ENCODE results near the gene SEC14L5.

The SEC14L5 gene

DNA sequence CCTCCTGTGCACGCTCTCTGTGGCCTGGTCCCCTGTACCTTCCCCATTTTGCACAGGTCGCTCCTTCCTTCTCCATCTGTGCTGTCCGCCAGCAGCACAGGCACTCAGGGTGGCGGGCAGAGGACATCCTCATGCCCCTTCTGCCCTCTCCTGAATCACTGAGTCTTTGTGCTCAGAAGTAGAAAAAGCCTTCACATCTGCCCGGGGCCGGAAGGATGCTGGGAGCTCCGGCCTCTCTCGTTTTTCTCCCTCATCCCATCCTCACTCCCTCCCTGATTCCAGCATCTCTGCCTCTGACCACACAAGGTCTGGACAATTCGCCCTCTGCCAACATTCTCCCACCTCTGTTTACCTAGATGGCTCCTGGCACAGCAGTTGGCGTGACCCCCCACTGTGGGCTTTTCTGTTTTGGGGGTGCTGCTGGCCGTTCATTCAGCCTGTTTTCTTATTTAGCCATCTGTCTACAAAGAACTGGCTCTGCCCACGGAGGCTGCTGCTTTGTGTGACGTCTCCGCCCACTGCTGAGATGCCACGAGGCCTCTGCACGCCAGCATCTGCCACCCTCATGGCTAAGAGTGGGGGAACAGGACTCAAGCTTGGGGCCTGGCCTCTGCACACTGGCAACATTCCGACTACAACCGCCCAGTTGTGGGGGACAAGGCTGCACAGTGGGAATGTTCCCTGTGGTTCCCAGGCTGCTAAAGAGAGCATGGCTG, 36.7 kb downstream of the SEC14L5 start:
- H3K9ac ChIP-seq (ENCODE audit: low read depth, low read length, poor library complexity, severe bottlenecking), result no peak overlapping the region
- no peaks in the 10 kb centered on the region for H3K4me1 ChIP-seq (ENCODE audit: insufficient read depth, low read length, poor library complexity, severe bottlenecking)
- no peaks in the 10 kb centered on the region for H3F3A ChIP-seq (ENCODE audit: low read depth)
- no peak overlapping the region for H3K4me2 ChIP-seq (ENCODE audit: low read depth, low read length, poor library complexity, severe bottlenecking)
- H2AFZ ChIP-seq (ENCODE audit: low read length), result no peak overlapping the region
- H3K9me3 ChIP-seq (ENCODE audit: insufficient read depth, low read depth, low read length), result no peaks in the 10 kb centered on the region
- H3K9me2 ChIP-seq (replicated peaks; ENCODE audit: low read depth, low read length), result no peaks in the 10 kb centered on the region
- H3K27me3 ChIP-seq (ENCODE audit: insufficient read depth, low read length, poor library complexity, severe bottlenecking), result no peaks in the 10 kb centered on the region
- no peaks in the 10 kb centered on the region for H3K79me2 ChIP-seq (ENCODE audit: insufficient read depth, low read length)
- no peaks in the 10 kb centered on the region for H3K36me3 ChIP-seq (ENCODE audit: insufficient read depth, low read length)
- TF ChIP-seq, protein P1, sequence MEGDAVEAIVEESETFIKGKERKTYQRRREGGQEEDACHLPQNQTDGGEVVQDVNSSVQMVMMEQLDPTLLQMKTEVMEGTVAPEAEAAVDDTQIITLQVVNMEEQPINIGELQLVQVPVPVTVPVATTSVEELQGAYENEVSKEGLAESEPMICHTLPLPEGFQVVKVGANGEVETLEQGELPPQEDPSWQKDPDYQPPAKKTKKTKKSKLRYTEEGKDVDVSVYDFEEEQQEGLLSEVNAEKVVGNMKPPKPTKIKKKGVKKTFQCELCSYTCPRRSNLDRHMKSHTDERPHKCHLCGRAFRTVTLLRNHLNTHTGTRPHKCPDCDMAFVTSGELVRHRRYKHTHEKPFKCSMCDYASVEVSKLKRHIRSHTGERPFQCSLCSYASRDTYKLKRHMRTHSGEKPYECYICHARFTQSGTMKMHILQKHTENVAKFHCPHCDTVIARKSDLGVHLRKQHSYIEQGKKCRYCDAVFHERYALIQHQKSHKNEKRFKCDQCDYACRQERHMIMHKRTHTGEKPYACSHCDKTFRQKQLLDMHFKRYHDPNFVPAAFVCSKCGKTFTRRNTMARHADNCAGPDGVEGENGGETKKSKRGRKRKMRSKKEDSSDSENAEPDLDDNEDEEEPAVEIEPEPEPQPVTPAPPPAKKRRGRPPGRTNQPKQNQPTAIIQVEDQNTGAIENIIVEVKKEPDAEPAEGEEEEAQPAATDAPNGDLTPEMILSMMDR (conservative IDR thresholded peaks at IDR 0.05; ENCODE audit: low read length), result no peak
- TF ChIP-seq EZH2phosphoT487 (IDR thresholded peaks at IDR 0.05; ENCODE audit: borderline replicate concordance), result no peak
- no peak overlapping the region for H3K4me3 ChIP-seq (ENCODE audit: low read length, poor library complexity, severe bottlenecking)
- no peaks in the 10 kb centered on the region for H4K20me1 ChIP-seq (ENCODE audit: insufficient read depth, low read length, poor library complexity, severe bottlenecking)

DNA sequence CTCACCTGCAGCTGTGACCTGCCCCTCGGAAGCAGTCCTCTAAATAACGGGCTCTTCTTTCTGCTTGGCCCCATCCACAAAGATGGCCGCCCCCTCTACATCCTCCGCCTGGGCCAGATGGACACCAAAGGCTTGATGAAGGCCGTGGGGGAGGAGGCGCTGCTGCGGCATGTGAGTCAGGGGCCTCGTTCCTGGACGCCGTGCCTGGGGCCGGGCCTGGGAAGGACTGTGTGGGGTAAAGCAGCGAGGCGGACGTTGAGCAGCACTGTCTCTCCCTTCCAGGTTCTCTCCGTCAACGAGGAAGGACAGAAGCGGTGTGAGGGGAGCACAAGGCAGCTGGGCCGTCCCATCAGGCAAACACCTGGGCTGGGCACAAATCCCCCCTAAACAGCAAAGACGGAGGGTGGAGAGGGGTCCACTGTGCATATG, 42.5 kb downstream of the SEC14L5 start:
- Histone ChIP-seq H3K4me2 (ENCODE audit: low read depth, low read length, poor library complexity, severe bottlenecking) (no peak overlapping the region), H4K20me1 (ENCODE audit: insufficient read depth, low read length, poor library complexity, severe bottlenecking) (no peaks in the 10 kb centered on the region), H3K9me3 (ENCODE audit: insufficient read depth, low read depth, low read length) (no peaks in the 10 kb centered on the region), H3K79me2 (ENCODE audit: insufficient read depth, low read length) (no peaks in the 10 kb centered on the region), H3K4me3 (ENCODE audit: low read length, poor library complexity, severe bottlenecking) (no peak overlapping the region), H3K9me2 (replicated peaks; ENCODE audit: low read depth, low read length) (no peaks in the 10 kb centered on the region), H3K27me3 (ENCODE audit: insufficient read depth, low read length, poor library complexity, severe bottlenecking) (no peaks in the 10 kb centered on the region), H3K36me3 (ENCODE audit: insufficient read depth, low read length) (no peaks in the 10 kb centered on the region), H3K9ac (ENCODE audit: low read depth, low read length, poor library complexity, severe bottlenecking) (no peak overlapping the region), H3K4me1 (ENCODE audit: insufficient read depth, low read length, poor library complexity, severe bottlenecking) (no peaks in the 10 kb centered on the region), H2AFZ (ENCODE audit: low read length) (no peak overlapping the region), H3F3A (ENCODE audit: low read depth) (no peaks in the 10 kb centered on the region)
- TF ChIP-seq EZH2phosphoT487 (IDR thresholded peaks at IDR 0.05; ENCODE audit: borderline replicate concordance), result no peak
- TF ChIP-seq, protein P1 (conservative IDR thresholded peaks at IDR 0.05; ENCODE audit: low read length), result no peak

GRCh38 chr16:5001571-5001970, 43.4 kb downstream of the SEC14L5 start:
- no peak overlapping the region for H3K9ac ChIP-seq (ENCODE audit: low read depth, low read length, poor library complexity, severe bottlenecking)
- no peak overlapping the region for H3K4me3 ChIP-seq (ENCODE audit: low read length, poor library complexity, severe bottlenecking)
- no peaks in the 10 kb centered on the region for H3K36me3 ChIP-seq (ENCODE audit: insufficient read depth, low read length)
- H3F3A ChIP-seq (ENCODE audit: low read depth), result no peaks in the 10 kb centered on the region
- no peaks in the 10 kb centered on the region for H3K79me2 ChIP-seq (ENCODE audit: insufficient read depth, low read length)
- H3K9me2 ChIP-seq (replicated peaks; ENCODE audit: low read depth, low read length), result no peaks in the 10 kb centered on the region
- no peaks in the 10 kb centered on the region for H4K20me1 ChIP-seq (ENCODE audit: insufficient read depth, low read length, poor library complexity, severe bottlenecking)
- TF ChIP-seq, protein P1 (conservative IDR thresholded peaks at IDR 0.05; ENCODE audit: low read length), result no peak
- no peak for TF ChIP-seq EZH2phosphoT487 (IDR thresholded peaks at IDR 0.05; ENCODE audit: borderline replicate concordance)
- H3K27me3 ChIP-seq (ENCODE audit: insufficient read depth, low read length, poor library complexity, severe bottlenecking), result no peaks in the 10 kb centered on the region
- no peak overlapping the region for H2AFZ ChIP-seq (ENCODE audit: low read length)
- no peak overlapping the region for H3K4me2 ChIP-seq (ENCODE audit: low read depth, low read length, poor library complexity, severe bottlenecking)
- no peaks in the 10 kb centered on the region for H3K4me1 ChIP-seq (ENCODE audit: insufficient read depth, low read length, poor library complexity, severe bottlenecking)
- no peaks in the 10 kb centered on the region for H3K9me3 ChIP-seq (ENCODE audit: insufficient read depth, low read depth, low read length)

Measured in Loucy (cell line).